ENCODE results near the gene KIFC1.
"Not testable (repeated sequence)": the region's sequence is repeated elsewhere in the genome, so short reads cannot be mapped to it uniquely, and the experiment has no call there.

The KIFC1 gene

GRCh38 chr6:33377171-33377570 lies 14.5 kb upstream of the KIFC1 start:
- DNase-seq, result no peak

- DNase-seq, result not testable (repeated sequence)
Observed at GRCh38 chr6:33379184-33379583, 12.4 kb upstream of the KIFC1 start.

- DNase-seq, result no peak
Observed at GRCh38 chr6:33380272-33380981, 11.2 kb upstream of the KIFC1 start.

- no peak for DNase-seq
Observed at GRCh38 chr6:33383427-33384185, 8.0 kb upstream of the KIFC1 start.

GRCh38 chr6:33384581-33385020 lies 7.0 kb upstream of the KIFC1 start:
- peak; percentile 6 to 16 for DNase-seq

- DNase-seq, result no peak
Observed at GRCh38 chr6:33390173-33390572, 1.4 kb upstream of the KIFC1 start.

- no peak for DNase-seq
Observed at GRCh38 chr6:33390767-33391277, 801 bp upstream of the KIFC1 start.

- peak; percentile 25 to 27 for DNase-seq
Observed at GRCh38 chr6:33391922-33392594, 435 bp downstream of the KIFC1 start.

GRCh38 chr6:33392595-33392948 lies 949 bp downstream of the KIFC1 start:
- peak; percentile 25 to 27 for DNase-seq

GRCh38 chr6:33392979-33393378 lies 1.4 kb downstream of the KIFC1 start:
- no peak for DNase-seq

GRCh38 chr6:33397541-33397940 lies 5.9 kb downstream of the KIFC1 start:
- DNase-seq, result no peak

GRCh38 chr6:33398601-33399000 lies 7.0 kb downstream of the KIFC1 start:
- not testable (repeated sequence) for DNase-seq

GRCh38 chr6:33399881-33400280 lies 8.3 kb downstream of the KIFC1 start:
- DNase-seq, result not testable (repeated sequence)

- DNase-seq, result no peak
Observed at GRCh38 chr6:33404884-33405283, 13.3 kb downstream of the KIFC1 start.

- no peak for DNase-seq
Observed at GRCh38 chr6:33405386-33405940, 13.8 kb downstream of the KIFC1 start.

GRCh38 chr6:33406126-33406525 lies 14.5 kb downstream of the KIFC1 start:
- no peak for DNase-seq

- DNase-seq, result peak; percentile 51 to 55
Observed at GRCh38 chr6:33407132-33407718, 15.6 kb downstream of the KIFC1 start.

GRCh38 chr6:33410050-33410710 lies 18.6 kb downstream of the KIFC1 start:
- peak; percentile 93 to 95 for DNase-seq

GRCh38 chr6:33410711-33411631 lies 19.3 kb downstream of the KIFC1 start, which contains the start of gene PHF1:
PHF1 (plus strand) TSS chr6:33411014; CDS start chr6:33412264, 1,250 bp downstream.
- DNase-seq, result peak; percentile 74 to 78

- DNase-seq, result peak in 1 of 2 experiments; percentile 11
Observed at GRCh38 chr6:33411632-33412005, 20.0 kb downstream of the KIFC1 start.

Measured in Kasumi-1 (cell line).